Pancreas (tissue), 10 donors: Measurements from ENCODE around the gene CDK9. TPM values are rescaled to one million over a fixed set of nuclear protein-coding genes. Genes with fewer than 3 reads are reported as not detected.
A peak's percentile ranks its signal among the peaks of the same experiment; 100 is the strongest.

Experiments used
- ATAC-seq, 4 donors: fragments of 200-7000 bp; cut with Tn5 transposase; one replicate each; pipeline versions ENCODE4 v1.8.0 to v1.9.1; 2020; ENCODE audit warnings: mild to moderate bottlenecking in 4 of 4, moderate library complexity in 4 of 4
- DNase-seq, 6 donors: peaks; one replicate each; pipeline ENCODE4 v3.0.0-alpha.2; 2020
- FAIRE-seq: peaks from 2 replicates; lab custom pipeline; 2012; peaks lifted over from hg19 to GRCh38; lab: Jason Lieb, UNC
- H3K27ac ChIP-seq, 4 donors: fragments of 200-600 bp; sonication (generic); 1 replicate in 3 of 4; 2 replicates in 1 of 4; pipeline versions ENCODE4 v1.5.0 to v1.8.0; 2020
- H3K27me3 ChIP-seq, 4 donors: fragments of 200-600 bp; one replicate each; pipeline ENCODE4 v1.8.0; 2021
- H3K36me3 ChIP-seq, 3 donors: fragments of 200-600 bp; sonication (generic) in 1 of 3; one replicate each; pipeline versions ENCODE4 v1.5.0 to v1.8.0; 2020 to 2021
- H3K4me1 ChIP-seq, 3 donors: fragments of 200-600 bp; one replicate each; pipeline ENCODE4 v1.8.0; 2021
- H3K4me3 ChIP-seq, 4 donors: fragments of 200-600 bp; sonication (generic) in 2 of 4; one replicate each; pipeline versions ENCODE4 v1.5.0 to v1.8.0; 2020 to 2021
- H3K9me3 ChIP-seq, 4 donors: fragments of 200-600 bp; one replicate each; pipeline ENCODE4 v1.8.0; 2021
- WGBS, 2 donors: extraction: QIAGEN DNeasy Blood & Tissue Kit; methylation state at CpG; one replicate each; pipeline ENCODE4 v1.1.7; 2013; 5-methylcytosine and 5-hydroxymethylcytosine counted together
- intact Hi-C, 3 donors: fragments of 100-400 bp; cut with DNase I; formaldehyde crosslinking; loops; one replicate each; pipeline versions ENCODE4 v1.11.1 to v1.14.2; 2022
- polyA plus RNA-seq, 2 donors: library from polyadenylated mRNA; stranded (reverse); fragments of 200-250 nt; gene quantifications; one replicate each; pipeline ENCODE4 v1.2.3, GENCODE V29; 2013
- total RNA-seq, 6 donors: library from RNA; stranded (reverse); fragmentation: NEBNext Ultra II Directional in 4 of 6; extraction: Animal tissue kit (Norgen Biotek cat#: 25700) in 4 of 6; gene quantifications; one replicate each; pipeline versions ENCODE4 v1.2.1 to v1.2.4, GENCODE V29; 2021 to 2023
- TF ChIP-seq, protein P1 (sequence below), 4 donors: fragments of 200-600 bp; sonication (generic) in 3 of 4; IDR thresholded peaks; one replicate each; pipeline versions ENCODE4 v1.5.0 to v1.8.0; 2021; ENCODE audit warnings: antibody characterized with exemption in 4 of 4
- donor health status: healthy with polysubstance abuse.
- donor health status: DM: no; HTN: no; CAD: no; lungs with moderate emphysema.
- donor health status: DM: no; HTN: no; CAD: no.
- donor health status: control.
- donor health status: control.
- donor health status: Bipolar disorder and iron deficiency.
- donor health status: DM: yes; HTN: yes; CAD: no.
- donor health status: DM: no; HTN: no; CAD: no.
- donor health status: DM: no; HTN: no; CAD: no.
- donor health status: DM: yes; HTN: yes; CAD: no.

CDK9 gene
- total and polyA plus RNA-seq, 8 donors: 33.9 to 119 (median 46.3) TPM

DNA sequence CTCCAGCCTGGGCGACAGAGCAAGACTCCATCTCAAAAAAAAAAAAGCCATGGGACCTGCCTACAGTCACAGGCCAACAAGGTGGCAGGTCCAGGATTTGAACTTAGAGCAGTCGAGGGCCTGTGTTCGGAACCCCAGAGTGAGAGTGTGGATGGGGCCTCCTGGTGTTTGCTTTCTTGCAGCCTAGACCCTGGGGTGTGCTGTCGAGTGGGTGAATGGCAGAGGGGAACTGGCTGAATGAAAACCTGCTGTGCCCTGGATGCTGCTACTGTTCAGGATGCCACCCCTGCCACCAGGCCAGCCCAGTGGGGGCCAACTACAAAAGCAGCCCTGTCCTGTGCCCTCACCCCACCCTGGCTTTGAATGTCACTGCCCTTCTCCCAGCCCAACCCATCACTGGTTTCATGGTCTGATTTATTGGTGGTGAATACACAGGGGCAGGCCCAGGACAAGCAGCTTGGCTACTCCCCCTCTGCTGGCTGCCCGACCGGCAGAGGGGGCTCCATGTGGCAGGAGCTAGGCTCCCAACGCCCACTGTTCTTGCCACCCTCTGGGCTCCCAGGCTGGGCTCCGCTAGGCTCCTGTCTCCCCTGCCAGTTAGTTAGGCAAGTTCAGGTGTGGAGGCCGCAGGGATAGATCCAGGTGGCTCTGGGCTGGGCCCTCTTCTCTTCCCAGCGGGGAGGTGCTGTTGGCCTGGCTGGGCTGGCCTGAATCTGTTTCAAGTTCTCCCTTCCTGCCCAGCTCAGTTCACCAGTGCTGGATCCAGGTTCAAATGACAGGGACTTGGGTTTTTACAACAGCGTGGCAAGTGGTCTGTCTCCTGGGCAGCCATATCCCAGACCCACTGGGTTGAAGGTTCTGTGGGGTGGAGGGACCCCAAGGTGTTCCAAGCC, 29.0 kb downstream of the CDK9 start:
- ATAC-seq (no peak), DNase-seq (no peak), FAIRE-seq (no peak)
- no peaks in the 10 kb centered on the region for H3K9me3 ChIP-seq
- TF ChIP-seq, protein P1, sequence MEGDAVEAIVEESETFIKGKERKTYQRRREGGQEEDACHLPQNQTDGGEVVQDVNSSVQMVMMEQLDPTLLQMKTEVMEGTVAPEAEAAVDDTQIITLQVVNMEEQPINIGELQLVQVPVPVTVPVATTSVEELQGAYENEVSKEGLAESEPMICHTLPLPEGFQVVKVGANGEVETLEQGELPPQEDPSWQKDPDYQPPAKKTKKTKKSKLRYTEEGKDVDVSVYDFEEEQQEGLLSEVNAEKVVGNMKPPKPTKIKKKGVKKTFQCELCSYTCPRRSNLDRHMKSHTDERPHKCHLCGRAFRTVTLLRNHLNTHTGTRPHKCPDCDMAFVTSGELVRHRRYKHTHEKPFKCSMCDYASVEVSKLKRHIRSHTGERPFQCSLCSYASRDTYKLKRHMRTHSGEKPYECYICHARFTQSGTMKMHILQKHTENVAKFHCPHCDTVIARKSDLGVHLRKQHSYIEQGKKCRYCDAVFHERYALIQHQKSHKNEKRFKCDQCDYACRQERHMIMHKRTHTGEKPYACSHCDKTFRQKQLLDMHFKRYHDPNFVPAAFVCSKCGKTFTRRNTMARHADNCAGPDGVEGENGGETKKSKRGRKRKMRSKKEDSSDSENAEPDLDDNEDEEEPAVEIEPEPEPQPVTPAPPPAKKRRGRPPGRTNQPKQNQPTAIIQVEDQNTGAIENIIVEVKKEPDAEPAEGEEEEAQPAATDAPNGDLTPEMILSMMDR (IDR thresholded peaks at IDR 0.05): no peak
- H3K36me3 ChIP-seq: peaks cover 5 to 41% (median 24%) of the 10 kb centered on the region in 3 donors
- no peak overlapping the region for H3K27ac ChIP-seq
- H3K4me3 ChIP-seq: no peak overlapping the region
- intact Hi-C loops: no loop called here
- 92% methylated on average over 11 of the region's 11 CpGs for WGBS, 2 donors
- H3K27me3 ChIP-seq: no peaks in the 10 kb centered on the region
- no peaks in the 10 kb centered on the region for H3K4me1 ChIP-seq

DNA sequence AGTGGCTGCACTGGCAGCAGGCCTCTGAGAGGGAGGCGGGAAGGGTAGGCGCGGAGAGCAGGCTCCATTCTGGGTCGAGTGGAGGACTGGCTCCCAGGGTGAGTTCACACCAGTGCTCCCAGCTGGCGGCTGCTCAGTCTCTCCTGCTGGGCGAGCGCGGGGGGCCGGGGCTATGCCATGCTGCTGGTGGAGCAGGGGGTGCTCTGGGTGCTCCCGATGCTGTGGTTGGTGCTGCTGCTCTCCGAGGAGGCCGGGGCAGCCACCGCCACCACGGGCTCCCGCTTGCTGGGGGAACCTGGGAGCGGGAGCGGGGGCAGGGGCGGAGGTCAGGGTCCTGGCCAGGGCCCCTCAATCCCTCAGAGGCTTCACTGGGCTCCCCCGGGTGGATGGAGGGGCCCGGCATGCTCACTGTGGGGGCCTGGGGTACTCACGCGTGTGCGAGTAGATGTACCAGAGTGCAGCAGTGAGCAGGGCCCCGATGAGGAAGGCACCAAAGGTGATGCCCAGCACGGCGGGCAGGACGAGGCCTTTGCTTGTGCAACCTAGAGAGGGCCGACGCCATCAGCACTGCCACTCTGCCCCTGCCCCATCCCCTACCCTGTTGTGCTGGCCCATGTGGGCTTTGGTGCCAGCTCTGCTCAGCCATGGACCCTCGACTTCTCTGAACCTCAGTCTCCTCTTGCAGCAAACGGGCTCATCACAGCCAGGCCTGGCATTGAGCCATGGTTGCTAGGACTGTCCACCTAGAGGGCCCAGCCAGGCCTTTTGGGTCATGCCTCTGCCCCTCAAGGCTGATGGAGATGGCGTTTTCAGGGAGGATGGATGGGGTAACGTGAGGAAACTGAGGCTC, 29.9 kb downstream of the CDK9 start:
- H3K27ac ChIP-seq: no peak overlapping the region
- 90 to 91% methylated on average over 29 to 33 of the region's 33 CpGs for WGBS, 2 donors
- DNase-seq (no peak), ATAC-seq (peak in 2 of 4 donors; percentile 4 to 6), FAIRE-seq (no peak)
- no peaks in the 10 kb centered on the region for H3K4me1 ChIP-seq
- no peak overlapping the region for H3K4me3 ChIP-seq
- TF ChIP-seq, protein P1 (IDR thresholded peaks at IDR 0.05): no peak
- peaks cover 0 to 41% (median 24%) of the 10 kb centered on the region in 3 donors for H3K36me3 ChIP-seq
- H3K27me3 ChIP-seq: no peaks in the 10 kb centered on the region
- no peaks in the 10 kb centered on the region for H3K9me3 ChIP-seq
- intact Hi-C loops: no loop called here

DNA sequence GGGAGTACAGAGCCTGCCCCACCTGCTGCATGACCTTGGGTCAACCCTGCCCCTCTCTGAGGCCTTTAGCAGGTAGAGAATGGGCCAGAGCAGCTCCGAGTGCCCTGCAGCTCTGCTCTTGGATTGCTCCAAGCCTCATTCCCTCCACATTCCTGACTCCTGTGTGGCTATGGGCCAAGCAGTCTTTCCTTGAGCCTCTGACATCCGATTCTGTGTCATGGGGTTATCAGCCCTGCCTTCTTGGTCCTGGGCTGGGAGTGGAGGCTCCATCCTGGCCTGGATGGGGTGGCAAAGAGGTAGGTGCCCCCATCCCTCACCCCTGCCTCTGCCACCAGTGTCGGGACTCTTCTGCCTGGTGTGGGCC, 30.5 kb downstream of the CDK9 start:
- H3K27ac ChIP-seq: no peak overlapping the region
- ATAC-seq (no peak), DNase-seq (no peak), FAIRE-seq (no peak)
- no peaks in the 10 kb centered on the region for H3K4me1 ChIP-seq
- no peak overlapping the region for H3K4me3 ChIP-seq
- TF ChIP-seq, protein P1 (IDR thresholded peaks at IDR 0.05): no peak
- peaks cover 0 to 39% (median 24%) of the 10 kb centered on the region in 3 donors for H3K36me3 ChIP-seq
- no peaks in the 10 kb centered on the region for H3K9me3 ChIP-seq
- no peaks in the 10 kb centered on the region for H3K27me3 ChIP-seq
- intact Hi-C loops: no loop called here
- WGBS, 2 donors: 70 to 71% methylated on average over 3 of the region's 3 CpGs

DNA sequence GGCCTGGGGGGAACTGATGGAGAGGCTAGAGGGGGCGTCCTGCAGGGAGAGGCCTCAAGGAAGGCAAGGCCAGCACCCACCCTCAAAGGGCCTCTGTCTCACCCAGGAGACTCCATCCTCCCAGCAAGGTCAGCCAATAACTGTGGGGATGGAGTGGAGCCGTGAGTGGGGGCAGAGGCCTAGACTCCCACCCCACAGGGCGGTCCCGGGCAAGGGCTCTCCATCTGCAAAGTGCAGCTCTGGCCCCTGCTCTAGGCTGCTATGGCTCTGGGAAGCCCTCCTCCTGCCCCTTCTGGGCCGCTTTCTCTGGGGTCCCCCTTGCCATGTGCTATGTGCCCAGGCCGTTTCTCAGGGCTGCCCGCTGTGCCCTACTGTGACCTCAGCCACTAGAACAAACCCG, 30.9 kb downstream of the CDK9 start:
- Histone ChIP-seq H3K27me3 (no peaks in the 10 kb centered on the region), H3K4me3 (no peak overlapping the region), H3K27ac (no peak overlapping the region), H3K4me1 (no peaks in the 10 kb centered on the region), H3K9me3 (no peaks in the 10 kb centered on the region), H3K36me3 (peaks cover 0 to 35% (median 24%) of the 10 kb centered on the region in 3 donors)
- FAIRE-seq (no peak), ATAC-seq (no peak), DNase-seq (no peak)
- intact Hi-C loops: no loop called here
- 91 to 93% methylated on average over 7 to 8 of the region's 8 CpGs for WGBS, 2 donors
- TF ChIP-seq, protein P1 (IDR thresholded peaks at IDR 0.05): no peak
